Stimulated activated CD8-positive, alpha-beta memory T cell treated with anti-CD3 and anti-CD28 coated beads, Interleukin-15, amount 100 ng/mL, for 1 hour (primary cell): ENCODE results near the gene GAPDH.
A peak's percentile ranks its signal among the peaks of the same experiment; 100 is the strongest.
"Not testable (repeated sequence)": the region's sequence is repeated elsewhere in the genome, so short reads cannot be mapped to it uniquely, and the experiment has no call there.

Source experiments
- DNase-seq: peaks from one replicate; pipeline ENCODE4 v3.0.0-alpha.2; 2020; ENCODE audit warnings: low read depth

Gene GAPDH

DNA sequence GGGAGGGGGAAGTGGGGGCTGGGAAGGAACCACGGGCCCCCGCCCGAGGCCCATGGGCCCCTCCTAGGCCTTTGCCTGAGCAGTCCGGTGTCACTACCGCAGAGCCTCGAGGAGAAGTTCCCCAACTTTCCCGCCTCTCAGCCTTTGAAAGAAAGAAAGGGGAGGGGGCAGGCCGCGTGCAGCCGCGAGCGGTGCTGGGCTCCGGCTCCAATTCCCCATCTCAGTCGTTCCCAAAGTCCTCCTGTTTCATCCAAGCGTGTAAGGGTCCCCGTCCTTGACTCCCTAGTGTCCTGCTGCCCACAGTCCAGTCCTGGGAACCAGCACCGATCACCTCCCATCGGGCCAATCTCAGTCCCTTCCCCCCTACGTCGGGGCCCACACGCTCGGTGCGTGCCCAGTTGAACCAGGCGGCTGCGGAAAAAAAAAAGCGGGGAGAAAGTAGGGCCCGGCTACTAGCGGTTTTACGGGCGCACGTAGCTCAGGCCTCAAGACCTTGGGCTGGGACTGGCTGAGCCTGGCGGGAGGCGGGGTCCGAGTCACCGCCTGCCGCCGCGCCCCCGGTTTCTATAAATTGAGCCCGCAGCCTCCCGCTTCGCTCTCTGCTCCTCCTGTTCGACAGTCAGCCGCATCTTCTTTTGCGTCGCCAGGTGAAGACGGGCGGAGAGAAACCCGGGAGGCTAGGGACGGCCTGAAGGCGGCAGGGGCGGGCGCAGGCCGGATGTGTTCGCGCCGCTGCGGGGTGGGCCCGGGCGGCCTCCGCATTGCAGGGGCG is at the start of gene GAPDH:
Gene GAPDH, plus strand, starts transcription at position 595 of the 772 bp plus-strand sequence. CDS start 316 bp downstream, outside the sequence.
- peak; percentile 64 for DNase-seq

DNA sequence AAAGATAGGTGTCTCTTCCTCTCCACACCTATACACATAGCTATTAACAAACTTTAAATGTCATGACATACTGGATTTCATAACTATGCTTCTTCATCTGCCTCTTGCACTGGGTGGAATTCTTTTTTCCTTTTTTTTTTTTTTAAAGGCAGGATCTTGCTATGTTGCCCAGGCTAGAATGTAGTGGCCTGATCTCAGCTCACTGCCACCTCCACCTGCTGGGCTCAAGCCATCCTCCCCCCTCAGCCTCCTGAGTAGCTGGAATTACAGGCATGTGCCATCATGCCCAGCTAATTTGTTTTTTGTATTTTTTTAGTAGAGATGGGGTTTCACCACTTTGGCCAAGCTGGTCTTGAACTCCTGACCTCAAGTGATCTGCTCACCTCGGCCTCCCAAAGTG is 46.1 kb upstream of the GAPDH start:
- no peak for DNase-seq

DNA sequence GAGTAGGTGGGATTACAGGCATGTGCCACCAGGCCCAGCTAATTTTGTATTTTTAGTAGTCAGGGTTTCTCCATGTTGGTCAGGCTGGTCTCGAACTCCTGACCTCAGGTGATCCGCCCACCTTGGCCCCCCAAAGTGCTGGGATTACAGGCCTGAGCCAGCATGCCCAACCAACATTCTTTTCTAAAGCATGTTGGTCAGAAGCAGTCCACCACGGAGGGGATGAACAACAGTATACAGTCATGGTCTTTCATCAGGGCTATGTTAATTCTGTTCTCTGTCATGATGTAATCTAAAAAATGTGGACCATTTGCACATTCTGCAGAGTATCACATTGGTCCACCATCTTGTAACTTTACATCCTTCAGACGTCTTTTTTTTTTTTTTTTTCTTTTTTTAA is 44.9 kb upstream of the GAPDH start:
- DNase-seq = no peak

DNA sequence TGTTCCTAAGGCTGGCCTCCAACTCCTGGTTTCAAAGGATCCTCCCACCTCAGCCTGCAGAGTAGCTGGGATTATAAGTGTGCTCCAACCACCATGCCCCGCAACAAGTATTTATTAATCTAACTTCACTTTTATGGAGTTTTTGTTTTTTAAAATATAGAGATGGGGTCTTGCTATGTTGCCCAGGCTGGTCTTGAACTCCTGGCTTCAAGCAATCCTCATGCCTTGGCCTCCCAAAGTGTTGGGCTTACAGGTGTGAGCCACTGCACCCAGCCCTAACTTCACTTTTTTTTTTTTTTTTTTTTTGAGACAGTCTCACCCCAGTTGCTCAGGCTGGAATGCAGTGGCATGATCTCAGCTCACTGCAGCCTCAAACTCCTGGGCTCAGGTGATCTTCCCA is 43.6 kb upstream of the GAPDH start:
- DNase-seq = not testable (repeated sequence)

DNA sequence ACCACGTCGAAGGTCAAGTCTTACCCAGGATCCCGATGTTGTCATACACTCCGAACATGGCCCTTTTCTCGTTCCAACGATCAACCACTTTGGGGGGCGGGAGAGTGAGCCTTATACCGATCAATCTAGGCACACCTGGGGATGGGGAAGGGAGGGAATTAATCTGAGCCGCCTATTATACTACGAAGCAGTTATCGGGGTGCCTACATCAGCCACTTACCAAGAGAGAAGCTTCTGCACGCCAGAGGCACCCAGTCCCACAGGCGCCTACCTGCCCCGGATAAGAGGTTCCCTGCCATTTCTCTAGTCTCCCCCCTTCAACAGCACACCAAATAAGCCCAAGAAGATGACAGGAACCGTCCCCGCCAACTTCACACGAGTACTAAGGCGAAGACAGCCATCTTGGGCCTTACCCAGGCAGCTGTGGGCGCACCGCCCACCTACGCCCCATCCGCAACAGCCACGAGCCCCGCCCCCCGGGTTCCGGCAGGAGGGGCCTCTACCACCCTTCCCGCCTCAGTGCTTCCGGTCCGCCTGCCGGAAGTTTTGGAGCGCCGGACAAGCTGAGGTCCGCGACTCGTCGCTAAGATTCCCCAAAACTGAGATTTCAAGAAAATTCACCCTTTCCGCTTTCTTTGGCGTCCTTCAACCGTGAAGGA is 41.4 kb upstream of the GAPDH start, which contains the start of gene MRPL51:
Gene MRPL51, minus strand, starts transcription at position 425 of the 659 bp plus-strand sequence. Its CDS starts 126 bp downstream, at position 299.
- peak; percentile 96 for DNase-seq

DNA sequence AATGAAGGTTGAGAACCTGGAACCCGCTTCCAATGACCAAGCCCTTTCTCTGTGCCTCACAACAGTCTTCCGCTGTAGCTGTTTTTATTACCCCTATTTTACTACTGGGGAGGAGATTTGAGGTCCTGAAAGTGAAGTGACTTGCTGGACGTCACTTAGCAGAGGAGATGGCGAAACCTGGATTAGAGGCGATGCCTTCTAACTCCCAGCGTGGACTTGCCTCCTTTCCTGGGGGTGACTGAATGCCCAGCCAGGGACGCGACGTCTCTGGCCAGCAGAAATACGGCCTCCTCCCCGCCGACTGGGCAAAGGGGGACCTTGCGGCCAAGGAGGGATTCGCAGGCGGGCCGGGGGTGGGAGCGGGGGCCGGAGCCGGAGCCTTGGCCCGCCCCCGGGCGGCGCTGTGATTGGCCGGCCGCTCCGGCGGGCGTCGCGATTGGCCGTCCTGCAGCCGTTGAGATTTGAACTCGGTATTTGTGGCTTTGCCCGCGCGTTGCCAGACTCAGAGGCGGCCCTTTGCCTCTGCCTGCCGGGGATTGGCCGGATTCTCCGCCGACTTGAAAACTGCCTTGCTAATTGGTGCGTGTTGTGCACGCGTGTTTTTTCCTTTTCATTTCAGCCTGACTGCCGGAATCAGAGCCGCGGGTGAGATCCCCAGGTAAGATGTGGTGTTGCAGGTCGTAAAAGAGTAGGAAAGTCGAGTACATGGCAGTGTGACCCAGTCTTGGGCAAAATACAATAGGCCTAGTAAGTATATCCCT is 40.6 kb upstream of the GAPDH start, which contains the start of gene NCAPD2:
Gene NCAPD2, plus strand, starts transcription at position 606 of the 761 bp plus-strand sequence. CDS start 997 bp downstream, outside the sequence.
- peak; percentile 83 for DNase-seq

DNA sequence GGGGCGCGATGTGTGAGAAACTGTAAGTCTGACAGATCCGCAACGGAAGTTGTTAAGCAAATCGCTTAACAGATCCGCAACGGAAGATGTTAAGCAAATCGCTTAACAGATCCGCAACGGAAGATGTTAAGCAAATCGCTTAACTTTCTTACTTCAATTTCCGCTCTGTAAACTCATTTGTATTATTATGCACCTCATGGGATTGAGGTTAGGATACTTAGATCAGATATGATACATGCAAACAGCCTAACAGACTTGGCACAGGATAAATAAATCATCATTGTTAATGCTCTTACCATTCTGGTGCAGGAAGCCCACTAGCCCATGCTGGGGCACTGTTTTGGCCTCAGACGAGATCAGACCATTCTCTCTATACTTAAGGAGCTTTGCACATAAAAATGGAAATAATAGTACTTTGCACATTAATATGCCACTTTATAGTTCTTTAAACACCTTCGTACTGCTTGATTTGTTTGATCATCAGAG is 40.0 kb upstream of the GAPDH start:
- no peak for DNase-seq

DNA sequence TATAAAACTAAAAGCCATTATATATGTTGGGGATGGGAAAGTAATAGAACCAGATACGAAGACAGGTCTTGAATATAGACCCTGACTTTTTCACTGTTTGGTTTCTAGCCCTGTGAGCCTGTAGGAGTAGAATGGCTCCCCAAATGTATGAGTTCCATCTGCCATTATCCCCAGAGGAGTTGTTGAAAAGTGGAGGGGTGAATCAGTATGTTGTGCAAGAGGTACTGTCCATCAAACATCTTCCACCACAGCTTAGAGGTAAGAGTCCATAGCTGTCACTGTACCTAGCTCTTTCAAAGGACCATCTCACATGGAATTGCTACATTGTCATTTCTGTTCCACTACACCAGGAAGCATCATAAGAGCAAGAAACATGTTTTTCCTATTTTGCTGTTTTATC is 39.3 kb upstream of the GAPDH start:
- DNase-seq = no peak

DNA sequence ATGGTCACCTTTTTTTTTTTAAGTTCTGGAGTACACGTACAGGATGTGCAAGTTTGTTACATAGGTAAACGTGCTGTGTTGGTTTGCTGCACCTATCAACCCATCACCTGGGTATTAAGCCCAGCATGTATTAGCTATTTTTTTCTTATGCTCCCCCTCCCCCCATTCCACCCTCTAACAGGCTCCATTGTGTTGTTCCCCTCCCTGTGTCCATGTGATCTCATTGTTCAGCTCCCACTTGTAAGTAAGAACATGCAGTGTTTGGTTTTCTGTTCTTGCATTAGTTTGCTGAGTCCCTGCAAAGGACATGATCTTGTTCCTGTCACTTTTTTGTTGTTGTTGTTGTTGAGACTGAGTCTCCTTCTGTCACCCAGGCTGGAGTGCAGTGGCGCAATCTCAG is 37.0 kb upstream of the GAPDH start:
- DNase-seq = not testable (repeated sequence)

DNA sequence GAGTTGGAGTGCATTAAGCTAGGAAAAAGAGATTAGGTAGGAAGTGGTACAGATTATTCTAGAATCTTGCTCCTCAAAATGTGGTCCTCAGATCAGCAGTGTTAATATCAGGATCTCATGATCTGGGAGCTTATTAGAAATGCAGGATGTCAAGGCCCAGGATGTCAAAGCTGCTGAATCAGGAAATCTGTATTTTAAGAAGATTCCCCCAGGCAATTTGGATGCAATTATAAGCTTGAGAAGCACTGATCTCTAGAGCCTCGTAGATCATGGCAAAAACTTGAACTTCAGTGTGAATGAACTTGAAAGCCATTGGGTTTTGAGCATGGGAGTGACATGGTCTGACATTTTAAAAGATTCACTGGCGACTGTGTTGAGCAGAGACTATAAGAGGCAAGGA is 33.9 kb upstream of the GAPDH start:
- no peak for DNase-seq

DNA sequence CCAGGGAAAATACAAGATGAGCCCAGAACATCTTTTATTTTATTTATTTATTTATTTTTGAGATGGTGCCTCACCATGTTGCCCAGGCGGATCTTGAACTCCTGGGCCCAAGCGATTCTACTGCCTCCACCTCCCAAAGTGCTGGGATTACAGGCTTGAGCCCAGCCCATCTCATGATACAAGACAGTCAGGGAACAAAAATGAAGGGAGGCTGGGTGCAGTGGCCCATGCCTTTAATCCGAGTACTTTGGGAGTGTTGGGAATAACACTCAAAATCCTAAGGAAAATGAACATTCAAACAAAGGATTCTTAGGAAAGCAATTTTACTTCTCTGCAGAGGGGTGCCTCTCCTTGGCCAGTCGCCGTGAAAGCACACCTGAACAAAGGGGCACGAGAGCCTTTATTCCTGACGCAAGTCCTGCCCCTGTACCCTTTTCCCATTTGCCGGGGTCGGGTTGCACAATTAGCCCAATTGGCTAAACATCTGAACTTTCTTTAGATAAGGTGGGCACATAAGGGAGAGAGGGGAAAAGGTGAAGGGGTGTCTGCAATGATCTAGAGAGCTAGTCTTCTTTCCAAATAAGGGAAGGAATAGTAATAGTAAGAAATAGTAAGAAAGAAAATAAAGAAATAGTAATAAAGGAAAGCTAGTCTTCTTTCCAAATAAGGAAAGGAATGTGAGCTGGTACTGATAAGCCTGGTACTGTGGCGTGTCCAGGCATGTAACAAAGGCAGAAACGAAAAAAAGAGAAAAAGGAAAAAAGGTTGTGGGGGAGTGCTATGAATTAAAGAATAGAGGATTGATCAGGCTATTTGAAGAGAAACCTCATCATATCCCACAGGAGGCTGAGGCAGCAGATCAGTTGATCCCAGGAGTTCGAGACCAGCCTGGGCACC is 27.0 kb upstream of the GAPDH start:
- no peak for DNase-seq

DNA sequence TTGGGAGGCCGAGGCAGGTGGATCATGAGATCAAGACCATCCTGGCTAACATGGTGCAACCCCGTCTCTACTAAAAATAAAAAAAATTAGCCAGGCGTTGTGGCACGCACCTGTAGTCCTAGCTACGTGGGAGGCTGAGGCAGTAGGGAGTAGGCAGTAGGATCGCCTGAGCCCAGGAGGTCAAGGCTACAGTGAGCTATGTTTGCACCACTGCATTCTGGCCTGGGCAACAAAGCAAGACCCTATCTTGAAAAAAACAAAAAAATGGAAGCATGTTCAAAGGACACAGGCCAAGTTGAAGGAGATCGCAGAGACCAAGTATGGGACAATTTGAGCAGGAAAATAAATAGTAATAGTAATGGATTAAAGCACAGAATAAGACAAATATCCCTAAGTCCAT is 26.2 kb upstream of the GAPDH start:
- DNase-seq = no peak

DNA sequence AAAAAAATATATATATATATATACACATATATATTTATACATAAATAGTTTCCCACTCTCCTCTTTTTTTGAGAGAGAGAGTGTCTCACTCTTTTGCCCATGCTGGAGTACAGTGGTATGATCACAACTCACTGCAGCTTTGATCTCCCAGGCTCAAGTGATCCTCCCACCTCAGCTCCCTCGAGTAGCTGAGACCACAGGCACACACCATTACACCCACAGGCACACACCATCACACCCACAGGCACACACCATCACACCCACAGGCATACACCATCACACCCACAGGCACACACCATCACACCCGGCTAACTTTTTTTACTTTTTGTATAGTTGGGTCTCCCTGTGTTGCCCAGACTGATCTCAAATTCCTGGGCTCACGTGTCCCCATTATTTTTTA is 14.1 kb upstream of the GAPDH start:
- DNase-seq = no peak

DNA sequence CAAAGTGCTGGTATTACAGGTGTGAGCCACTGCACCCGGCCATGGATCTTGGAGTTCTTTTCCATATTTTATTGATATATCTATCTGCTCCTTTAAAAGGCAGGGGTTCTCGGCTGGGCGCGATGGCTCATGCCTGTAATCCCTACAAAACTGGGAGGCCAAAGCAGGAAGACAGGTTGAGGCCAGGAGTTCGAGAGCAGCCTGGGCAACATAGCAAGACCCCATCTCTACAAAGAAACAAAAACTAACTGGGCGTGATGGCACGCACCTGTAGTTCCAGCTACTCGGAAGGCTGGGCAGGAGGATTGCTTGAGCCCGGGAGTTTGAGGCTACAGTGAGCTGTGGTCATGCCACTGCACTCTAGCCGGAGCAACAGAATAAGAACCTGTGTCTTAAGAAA is 12.1 kb upstream of the GAPDH start:
- no peak for DNase-seq

DNA sequence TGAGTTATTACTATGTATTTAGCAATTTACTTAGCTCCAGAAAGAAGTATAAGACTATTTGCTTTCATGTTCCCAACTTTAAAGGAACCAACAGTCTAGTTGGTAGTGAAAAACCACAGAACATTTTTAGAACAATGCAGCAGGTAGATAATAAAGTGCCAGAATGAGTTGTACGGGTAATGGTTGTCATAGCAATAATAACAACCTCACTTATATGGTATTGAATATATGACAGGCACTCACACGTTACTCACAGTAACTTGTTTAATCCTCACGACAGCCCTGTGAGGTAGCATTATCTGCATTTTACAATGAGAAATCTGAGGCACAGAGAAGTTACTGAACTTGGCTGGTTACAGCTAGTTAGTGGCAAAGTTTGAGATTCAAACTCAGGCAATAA is 10.6 kb upstream of the GAPDH start:
- DNase-seq = no peak

DNA sequence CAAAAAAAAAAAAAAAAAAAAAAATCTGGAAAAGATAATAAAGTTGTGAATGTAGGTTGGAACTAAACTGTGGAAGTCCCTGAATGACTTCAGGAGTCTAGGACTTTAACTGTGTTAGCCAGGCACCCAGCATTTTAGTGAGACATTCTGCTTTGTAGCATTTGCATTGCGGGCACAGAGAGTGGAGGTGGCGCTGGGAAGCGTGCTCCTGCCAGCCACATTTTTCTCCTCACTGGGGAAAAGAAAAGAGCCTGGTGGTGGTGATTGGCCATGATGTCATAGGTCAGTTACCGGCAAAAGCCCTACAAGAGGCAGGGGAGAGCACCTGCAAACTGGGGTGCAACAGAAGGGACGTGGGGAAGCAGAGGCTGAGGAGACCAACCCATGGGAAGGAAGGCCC is 9.7 kb upstream of the GAPDH start:
- DNase-seq = no peak

DNA sequence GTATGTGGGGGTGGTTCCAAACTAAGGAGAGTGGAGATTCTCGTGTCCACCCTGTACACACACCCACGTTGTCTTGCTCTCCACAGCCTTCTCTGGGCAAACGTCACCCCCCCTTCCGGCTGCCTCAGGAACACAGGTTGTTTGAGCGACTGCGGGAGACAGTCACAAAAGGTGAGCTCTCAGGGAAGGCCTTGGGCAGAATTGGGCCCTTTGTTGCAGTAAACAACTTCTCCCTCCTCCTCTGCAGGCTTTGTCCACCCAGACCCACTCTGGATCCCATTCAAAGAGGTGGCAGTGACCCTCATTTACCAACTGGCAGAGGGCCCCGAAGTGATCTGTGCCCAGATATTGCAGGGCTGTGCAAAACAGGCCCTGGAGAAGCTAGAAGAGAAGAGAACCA is 8.1 kb upstream of the GAPDH start:
- no peak for DNase-seq

DNA sequence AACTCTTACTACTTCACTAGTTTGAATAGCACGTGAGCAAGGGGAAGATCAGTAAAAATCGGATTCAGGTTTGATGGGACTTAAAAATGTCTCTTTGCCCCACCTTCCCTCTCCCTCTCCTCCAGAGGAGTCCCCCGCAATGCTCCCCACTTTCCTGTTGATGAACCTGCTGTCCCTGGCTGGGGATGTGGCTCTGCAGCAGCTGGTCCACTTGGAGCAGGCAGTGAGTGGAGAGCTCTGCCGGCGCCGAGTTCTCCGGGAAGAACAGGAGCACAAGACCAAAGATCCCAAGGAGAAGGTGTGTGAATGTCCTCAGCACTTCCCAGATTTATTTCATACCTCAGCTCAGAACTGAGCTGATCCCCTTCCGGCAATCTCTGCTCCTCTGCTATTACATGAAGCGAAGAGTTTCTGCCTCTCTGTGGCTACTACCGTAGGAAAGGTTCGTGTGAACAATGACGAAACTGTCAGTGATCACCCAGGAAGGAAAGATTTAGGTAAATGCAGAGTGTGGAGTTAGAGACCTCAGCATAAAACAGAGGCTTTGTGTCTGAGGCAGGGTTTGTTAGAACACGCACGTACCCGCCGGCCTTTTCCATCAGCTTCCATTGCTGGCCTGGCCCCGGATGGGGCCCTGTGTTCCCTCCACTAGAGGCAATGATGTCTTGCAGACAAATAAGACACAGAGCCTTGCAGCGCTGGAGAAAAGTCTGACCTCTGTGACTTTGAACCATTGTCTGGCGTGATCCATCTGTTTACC is 7.4 kb upstream of the GAPDH start:
- no peak for DNase-seq

DNA sequence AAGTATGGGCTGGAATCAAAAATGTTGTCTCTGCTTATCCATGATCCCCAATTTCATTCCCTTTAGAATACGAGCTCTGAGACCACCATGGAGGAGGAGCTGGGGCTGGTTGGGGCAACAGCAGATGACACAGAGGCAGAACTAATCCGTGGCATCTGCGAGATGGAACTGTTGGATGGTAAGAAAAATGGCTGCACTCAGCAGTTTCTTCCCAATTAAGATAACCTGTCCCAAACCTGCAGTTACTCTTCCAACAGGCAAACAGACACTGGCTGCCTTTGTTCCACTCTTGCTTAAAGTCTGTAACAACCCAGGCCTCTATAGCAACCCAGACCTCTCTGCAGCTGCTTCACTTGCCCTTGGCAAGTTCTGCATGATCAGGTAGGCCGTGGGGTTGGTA is 6.6 kb upstream of the GAPDH start:
- no peak for DNase-seq

DNA sequence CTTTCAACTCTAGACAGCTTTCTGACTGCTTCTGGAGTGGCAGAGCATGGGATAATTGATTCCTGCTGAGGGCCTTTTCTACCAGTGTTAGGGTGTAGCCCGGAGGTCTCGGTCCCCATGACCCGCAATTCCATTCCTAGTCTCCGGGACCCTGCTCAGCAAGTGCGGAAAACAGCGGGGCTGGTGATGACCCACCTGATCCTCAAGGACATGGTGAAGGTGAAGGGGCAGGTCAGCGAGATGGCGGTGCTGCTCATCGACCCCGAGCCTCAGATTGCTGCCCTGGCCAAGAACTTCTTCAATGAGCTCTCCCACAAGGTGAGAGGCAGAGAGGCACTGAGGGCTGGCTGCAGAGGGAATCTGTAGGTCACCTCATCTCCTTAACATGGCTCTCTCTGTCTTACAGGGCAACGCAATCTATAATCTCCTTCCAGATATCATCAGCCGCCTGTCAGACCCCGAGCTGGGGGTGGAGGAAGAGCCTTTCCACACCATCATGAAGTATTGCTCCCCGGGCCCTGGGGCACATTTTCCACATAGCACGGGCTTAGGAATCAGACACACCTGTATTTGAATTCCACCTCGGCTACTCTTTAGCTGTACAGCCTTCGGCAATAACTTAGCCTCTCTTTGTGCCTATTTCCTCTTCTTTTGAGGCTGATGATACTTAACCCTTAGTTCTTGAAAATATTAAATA is 5.6 kb upstream of the GAPDH start:
- no peak for DNase-seq
